HG03442 (cell line): ENCODE results near the gene PCDHGA1.
A peak's percentile ranks its signal among the peaks of the same experiment; 100 is the strongest.

Experiments
- ATAC-seq: cut with Tn5 transposase; IDR thresholded peaks from one replicate; pipeline ENCODE4 v1.9.1; 2021; ENCODE audit warnings: mild to moderate bottlenecking, moderate library complexity; ENCODE audit not compliant: unreplicated experiment

The PCDHGA1 gene

GRCh38 chr5:141488591-141489561 is 158.6 kb downstream of the PCDHGA1 start, which contains the start of gene PCDHGC5:
Gene PCDHGC5 (plus strand): TSS chr5:141489081. CDS start chr5:141489241, 160 bp downstream.
- ATAC-seq: no peak

- ATAC-seq: no peak
Measured at GRCh38 chr5:141489841-141490240, 159.5 kb downstream of the PCDHGA1 start.

- no peak for ATAC-seq
Measured at GRCh38 chr5:141490271-141490670, 160.0 kb downstream of the PCDHGA1 start.

DNA sequence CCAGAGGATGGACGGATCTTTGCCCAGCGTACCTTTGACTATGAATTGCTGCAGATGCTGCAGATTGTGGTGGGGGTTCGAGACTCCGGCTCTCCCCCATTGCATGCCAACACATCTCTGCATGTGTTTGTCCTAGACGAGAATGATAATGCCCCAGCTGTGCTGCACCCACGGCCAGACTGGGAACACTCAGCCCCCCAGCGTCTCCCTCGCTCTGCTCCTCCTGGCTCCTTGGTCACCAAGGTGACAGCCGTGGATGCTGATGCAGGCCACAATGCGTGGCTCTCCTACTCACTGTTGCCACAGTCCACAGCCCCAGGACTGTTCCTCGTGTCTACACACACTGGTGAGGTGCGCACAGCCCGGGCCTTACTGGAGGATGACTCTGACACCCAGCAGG is 160.5 kb downstream of the PCDHGA1 start:
- ATAC-seq: no peak

DNA sequence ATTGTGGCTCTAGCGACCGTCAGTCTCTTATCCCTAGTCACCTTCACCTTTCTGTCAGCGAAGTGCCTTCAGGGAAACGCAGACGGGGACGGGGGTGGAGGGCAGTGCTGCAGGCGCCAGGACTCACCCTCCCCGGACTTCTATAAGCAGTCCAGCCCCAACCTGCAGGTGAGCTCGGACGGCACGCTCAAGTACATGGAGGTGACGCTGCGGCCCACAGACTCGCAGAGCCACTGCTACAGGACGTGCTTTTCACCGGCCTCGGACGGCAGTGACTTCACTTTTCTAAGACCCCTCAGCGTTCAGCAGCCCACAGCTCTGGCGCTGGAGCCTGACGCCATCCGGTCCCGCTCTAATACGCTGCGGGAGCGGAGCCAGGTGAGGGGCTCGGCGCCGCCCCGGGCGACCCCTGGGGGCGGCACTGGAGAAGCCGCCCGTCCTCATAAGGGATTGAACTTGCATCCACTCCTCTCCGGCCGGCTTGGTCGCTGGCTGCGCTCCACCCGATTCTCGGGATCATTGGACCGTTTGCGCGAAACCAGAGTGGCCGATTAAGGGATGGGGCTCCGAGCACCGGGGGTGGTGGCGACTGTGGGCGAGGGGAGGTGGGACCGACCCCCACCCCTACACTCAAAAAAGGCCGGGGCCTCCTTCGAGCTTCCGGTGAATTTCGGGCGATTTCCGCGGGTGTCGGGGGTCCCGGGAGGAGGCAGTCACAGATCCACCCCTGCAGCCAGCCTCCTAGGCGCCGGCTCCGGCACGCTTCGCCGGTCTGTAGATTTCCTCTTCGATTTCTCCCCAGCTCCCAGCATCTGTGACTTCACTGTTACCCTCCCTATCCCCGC is 161.2 kb downstream of the PCDHGA1 start:
- ATAC-seq: peak; percentile 15

GRCh38 chr5:141492168-141492885 is 162.0 kb downstream of the PCDHGA1 start:
- ATAC-seq: peak; percentile 42

DNA sequence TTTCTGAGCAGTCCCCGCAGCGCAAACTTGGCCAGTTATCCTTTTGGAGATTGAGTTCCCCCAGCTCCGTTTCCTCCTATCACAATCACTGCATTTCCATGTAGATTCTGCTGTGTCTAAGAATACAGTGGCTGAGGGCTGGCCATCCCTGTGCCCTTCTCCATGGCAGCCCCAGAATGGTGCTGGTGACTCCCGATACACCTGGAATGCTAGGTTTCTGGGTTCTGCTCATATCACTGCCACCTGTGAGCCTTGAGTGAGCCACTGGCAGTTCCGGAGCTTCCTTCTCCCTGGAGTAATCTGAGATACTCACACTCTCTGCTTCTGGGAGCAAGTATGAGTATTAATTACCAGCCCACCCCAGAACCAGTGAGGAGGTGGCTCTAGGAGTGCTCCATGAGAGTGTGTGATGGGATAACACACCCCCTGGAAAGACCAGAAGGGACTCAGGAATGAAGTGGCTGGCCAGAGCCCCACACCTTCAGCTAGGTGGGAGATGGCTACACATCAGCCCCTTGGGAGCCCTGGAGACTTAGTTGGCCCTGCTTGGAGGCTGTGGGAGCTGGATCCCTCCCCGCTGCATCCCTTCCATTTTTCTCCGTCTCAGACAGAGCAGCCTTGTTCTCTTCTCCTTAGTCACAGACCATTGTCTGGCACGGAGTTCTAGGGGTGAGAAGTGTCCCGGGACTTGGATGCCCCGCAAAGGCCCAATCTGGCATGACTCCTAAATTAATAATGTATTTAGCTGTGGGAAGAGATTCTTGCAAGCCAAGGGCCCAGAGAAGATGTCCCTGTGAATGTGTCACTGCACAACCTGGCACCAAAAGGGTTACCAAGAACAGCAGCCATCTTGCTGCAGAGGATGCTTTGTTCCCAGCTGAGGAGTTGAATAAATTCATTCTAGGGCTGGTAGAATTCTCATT is 163.4 kb downstream of the PCDHGA1 start:
- ATAC-seq: no peak

GRCh38 chr5:141494761-141495452 is 164.6 kb downstream of the PCDHGA1 start:
- ATAC-seq: no peak

DNA sequence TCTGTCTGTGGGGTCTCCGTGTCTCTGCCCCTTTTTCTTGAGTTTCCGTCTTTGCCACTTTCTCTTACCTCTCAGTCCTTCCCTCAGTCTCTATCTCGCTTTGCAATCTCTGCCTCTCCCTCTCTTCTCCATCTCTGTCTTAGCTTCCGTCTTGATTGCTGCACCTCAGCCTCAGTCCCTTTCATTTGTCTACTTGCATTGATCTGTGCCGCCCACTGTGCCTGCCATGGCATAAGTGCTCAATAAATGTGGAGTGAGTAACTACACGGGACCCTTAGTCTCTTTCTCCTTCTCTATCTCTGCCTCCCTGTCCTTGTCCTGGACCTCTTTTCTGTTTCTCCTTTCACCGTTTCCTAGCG is 165.1 kb downstream of the PCDHGA1 start:
- ATAC-seq: no peak

DNA sequence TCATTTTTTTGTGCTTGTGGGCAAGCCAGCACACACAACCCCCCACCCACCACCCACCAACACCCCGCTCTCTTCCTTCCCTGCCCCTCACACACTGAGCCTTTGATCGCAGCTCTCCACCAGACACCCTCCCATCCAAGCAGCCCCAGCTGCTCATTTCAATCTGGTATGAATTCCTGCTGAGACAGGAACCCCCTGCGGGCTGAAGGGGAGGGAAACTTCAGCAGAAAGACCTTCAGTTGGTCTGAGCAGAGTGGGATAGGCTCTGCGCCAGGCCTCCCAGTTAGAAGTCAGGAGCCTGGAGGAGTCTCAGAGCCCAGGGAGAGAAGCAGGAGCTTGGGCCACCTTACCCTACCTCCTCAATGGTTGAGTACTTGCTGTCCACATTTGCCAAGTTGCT is 165.7 kb downstream of the PCDHGA1 start:
- no peak for ATAC-seq

- no peak for ATAC-seq
Measured at GRCh38 chr5:141501761-141502160, 171.4 kb downstream of the PCDHGA1 start.

DNA sequence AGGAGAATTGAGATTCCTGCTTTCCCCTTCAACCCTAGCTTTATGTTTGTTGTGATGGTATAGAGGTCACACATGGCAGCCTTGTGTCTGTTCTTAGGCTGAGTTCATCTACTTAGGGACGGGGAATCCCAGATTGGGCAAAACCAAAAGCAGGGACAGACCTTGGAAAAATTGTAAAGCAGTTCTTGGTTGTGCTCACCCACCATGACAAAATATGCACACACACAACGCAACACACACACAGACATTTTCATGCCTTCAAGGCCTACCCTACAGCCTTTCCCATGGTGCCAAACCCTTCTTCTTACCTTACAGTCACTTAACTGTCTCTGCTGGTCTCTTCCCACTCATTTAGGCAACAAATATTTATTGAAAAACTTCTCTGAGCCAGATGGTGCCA is 173.4 kb downstream of the PCDHGA1 start:
- ATAC-seq: no peak

- ATAC-seq: no peak
Measured at GRCh38 chr5:141504216-141504615, 173.9 kb downstream of the PCDHGA1 start.

GRCh38 chr5:141506381-141507155 is 176.3 kb downstream of the PCDHGA1 start:
- ATAC-seq: no peak

- peak; percentile 39 for ATAC-seq
Measured at GRCh38 chr5:141507387-141508091, 177.2 kb downstream of the PCDHGA1 start.

DNA sequence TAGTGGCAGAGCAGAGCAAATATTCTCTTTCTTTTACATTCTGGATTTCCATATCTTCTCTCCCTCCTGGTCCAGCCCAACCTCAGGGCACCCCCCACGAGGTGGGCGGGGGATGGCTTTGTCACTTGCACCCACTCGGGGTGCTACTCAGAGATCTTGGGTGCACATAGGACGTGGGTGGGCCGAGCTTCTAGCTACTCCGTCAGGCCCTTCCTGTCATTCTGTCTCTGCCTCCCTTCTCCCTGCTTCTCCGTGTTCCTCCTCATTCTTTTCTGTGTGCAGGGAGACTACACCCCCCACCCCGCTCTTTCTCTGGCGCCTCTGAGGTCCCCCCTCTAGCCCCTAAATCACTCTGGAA is 178.1 kb downstream of the PCDHGA1 start:
- ATAC-seq: no peak

DNA sequence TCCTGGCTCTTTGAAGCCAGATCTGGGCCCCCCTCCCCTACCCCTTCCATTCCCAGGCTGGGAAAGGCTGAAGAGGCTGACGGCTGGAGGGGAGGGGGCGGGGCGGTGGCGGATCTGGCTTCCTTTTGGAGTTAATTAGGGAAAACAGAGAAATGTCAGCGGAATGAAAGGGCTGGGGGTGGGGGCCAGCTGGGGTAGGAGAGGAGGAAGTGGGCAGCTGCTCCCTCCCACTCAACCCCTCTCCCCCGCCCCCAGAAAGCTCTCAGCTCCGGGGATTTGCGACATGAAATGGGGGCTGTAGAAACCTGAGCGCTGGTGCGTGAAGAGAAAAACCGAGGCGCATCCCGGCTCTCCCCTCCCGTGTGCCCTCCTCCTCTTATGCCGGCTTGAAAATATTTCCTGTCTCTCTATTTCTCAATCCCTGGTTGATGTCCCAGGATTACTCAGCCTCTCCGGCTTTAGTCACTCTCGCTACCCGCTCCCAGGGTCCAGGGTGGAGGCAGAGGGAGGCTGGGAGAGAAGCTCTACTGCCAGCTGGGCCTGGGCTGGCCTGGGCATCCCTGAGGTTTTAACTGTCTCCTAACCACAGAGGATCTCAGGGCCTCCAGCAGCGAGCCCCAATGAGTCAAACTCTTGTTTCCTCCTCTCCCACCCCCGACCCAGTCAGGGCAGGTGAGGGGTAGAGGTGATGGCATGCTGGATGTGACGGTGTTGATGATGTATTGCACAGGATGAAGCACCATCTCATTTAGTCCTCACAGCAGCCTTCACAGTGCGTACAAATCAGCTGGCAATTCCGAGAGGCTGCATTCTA is 178.7 kb downstream of the PCDHGA1 start:
- ATAC-seq: peak; percentile 19
